ENCODE results near the gene MMP24. TPM values are rescaled to one million over a fixed set of nuclear protein-coding genes. Genes with fewer than 3 reads are reported as not detected.

Gene MMP24
- total and polyA plus RNA-seq, 2 experiments from 2014 or later: 2.0 to 27.3 TPM

DNA sequence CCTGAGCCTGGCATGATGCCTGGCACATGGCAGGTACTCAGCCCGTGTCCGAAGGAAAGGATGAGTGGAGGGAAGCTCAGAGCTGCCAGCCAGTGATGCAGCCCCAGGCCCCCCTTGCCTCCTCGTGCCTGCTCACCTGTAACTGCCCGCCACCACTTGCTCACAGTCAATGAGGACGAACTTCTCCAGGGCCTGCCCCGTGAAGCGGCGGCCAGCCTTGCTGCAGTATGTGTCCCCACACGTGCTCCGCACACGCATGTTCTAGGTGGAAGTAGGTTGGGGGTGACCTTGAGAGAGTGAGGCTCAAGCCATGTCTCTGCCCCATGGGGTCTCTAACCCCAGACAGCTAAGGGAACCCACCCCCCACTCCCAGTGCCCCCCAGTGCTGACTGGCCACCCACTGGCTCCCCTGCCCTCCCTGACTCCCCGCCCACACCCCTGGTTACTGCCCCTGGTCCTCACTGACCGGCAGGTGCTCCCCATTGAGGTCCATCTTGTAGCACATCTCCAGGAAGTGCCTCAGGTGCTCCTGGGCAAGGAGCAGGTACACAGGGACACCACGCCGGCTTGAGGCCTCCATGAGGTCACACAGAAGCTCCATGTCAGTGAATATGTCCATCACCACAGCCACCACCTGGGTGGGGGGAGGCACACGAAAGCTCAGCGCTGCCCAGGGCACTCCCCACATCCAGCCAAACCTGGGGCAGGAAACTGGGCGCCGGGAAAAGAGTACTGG lies 62.0 kb downstream of the MMP24 start:
- no peak overlapping the region for H3K4me2 ChIP-seq
- TF ChIP-seq, protein P1, sequence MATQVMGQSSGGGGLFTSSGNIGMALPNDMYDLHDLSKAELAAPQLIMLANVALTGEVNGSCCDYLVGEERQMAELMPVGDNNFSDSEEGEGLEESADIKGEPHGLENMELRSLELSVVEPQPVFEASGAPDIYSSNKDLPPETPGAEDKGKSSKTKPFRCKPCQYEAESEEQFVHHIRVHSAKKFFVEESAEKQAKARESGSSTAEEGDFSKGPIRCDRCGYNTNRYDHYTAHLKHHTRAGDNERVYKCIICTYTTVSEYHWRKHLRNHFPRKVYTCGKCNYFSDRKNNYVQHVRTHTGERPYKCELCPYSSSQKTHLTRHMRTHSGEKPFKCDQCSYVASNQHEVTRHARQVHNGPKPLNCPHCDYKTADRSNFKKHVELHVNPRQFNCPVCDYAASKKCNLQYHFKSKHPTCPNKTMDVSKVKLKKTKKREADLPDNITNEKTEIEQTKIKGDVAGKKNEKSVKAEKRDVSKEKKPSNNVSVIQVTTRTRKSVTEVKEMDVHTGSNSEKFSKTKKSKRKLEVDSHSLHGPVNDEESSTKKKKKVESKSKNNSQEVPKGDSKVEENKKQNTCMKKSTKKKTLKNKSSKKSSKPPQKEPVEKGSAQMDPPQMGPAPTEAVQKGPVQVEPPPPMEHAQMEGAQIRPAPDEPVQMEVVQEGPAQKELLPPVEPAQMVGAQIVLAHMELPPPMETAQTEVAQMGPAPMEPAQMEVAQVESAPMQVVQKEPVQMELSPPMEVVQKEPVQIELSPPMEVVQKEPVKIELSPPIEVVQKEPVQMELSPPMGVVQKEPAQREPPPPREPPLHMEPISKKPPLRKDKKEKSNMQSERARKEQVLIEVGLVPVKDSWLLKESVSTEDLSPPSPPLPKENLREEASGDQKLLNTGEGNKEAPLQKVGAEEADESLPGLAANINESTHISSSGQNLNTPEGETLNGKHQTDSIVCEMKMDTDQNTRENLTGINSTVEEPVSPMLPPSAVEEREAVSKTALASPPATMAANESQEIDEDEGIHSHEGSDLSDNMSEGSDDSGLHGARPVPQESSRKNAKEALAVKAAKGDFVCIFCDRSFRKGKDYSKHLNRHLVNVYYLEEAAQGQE (IDR thresholded peaks at IDR 0.05; ENCODE audit: unreplicated experiment): no peak
- TF ChIP-seq EZH2 (IDR thresholded peaks at IDR 0.05; ENCODE audit: low read depth, unreplicated experiment) (no peak), NANOG (IDR thresholded peaks at IDR 0.05; ENCODE audit: borderline replicate concordance) (no peak), STAT1 (IDR thresholded peaks at IDR 0.05; ENCODE audit: unreplicated experiment) (no peak), EZH2phosphoT487 (IDR thresholded peaks at IDR 0.05; ENCODE audit: unreplicated experiment) (no peak), ZNF331 (CRISPR knock-in tag; IDR thresholded peaks at IDR 0.05; ENCODE audit: low read depth) (no peak), ZNF114 (CRISPR knock-in tag; IDR thresholded peaks at IDR 0.05) (no peak), POLR2AphosphoS5 (IDR thresholded peaks at IDR 0.05; ENCODE audit: low read depth) (no peak), CREB1 (CRISPR knock-in tag; IDR thresholded peaks at IDR 0.05; ENCODE audit: low read depth) (no peak), JUNB (IDR thresholded peaks at IDR 0.05; ENCODE audit: unreplicated experiment) (no peak)
- TF ChIP-seq, protein P2, sequence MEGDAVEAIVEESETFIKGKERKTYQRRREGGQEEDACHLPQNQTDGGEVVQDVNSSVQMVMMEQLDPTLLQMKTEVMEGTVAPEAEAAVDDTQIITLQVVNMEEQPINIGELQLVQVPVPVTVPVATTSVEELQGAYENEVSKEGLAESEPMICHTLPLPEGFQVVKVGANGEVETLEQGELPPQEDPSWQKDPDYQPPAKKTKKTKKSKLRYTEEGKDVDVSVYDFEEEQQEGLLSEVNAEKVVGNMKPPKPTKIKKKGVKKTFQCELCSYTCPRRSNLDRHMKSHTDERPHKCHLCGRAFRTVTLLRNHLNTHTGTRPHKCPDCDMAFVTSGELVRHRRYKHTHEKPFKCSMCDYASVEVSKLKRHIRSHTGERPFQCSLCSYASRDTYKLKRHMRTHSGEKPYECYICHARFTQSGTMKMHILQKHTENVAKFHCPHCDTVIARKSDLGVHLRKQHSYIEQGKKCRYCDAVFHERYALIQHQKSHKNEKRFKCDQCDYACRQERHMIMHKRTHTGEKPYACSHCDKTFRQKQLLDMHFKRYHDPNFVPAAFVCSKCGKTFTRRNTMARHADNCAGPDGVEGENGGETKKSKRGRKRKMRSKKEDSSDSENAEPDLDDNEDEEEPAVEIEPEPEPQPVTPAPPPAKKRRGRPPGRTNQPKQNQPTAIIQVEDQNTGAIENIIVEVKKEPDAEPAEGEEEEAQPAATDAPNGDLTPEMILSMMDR (conservative IDR thresholded peaks at IDR 0.05; ENCODE audit: low read depth in 2 of 2): no peak
- TF ChIP-seq, protein P3, sequence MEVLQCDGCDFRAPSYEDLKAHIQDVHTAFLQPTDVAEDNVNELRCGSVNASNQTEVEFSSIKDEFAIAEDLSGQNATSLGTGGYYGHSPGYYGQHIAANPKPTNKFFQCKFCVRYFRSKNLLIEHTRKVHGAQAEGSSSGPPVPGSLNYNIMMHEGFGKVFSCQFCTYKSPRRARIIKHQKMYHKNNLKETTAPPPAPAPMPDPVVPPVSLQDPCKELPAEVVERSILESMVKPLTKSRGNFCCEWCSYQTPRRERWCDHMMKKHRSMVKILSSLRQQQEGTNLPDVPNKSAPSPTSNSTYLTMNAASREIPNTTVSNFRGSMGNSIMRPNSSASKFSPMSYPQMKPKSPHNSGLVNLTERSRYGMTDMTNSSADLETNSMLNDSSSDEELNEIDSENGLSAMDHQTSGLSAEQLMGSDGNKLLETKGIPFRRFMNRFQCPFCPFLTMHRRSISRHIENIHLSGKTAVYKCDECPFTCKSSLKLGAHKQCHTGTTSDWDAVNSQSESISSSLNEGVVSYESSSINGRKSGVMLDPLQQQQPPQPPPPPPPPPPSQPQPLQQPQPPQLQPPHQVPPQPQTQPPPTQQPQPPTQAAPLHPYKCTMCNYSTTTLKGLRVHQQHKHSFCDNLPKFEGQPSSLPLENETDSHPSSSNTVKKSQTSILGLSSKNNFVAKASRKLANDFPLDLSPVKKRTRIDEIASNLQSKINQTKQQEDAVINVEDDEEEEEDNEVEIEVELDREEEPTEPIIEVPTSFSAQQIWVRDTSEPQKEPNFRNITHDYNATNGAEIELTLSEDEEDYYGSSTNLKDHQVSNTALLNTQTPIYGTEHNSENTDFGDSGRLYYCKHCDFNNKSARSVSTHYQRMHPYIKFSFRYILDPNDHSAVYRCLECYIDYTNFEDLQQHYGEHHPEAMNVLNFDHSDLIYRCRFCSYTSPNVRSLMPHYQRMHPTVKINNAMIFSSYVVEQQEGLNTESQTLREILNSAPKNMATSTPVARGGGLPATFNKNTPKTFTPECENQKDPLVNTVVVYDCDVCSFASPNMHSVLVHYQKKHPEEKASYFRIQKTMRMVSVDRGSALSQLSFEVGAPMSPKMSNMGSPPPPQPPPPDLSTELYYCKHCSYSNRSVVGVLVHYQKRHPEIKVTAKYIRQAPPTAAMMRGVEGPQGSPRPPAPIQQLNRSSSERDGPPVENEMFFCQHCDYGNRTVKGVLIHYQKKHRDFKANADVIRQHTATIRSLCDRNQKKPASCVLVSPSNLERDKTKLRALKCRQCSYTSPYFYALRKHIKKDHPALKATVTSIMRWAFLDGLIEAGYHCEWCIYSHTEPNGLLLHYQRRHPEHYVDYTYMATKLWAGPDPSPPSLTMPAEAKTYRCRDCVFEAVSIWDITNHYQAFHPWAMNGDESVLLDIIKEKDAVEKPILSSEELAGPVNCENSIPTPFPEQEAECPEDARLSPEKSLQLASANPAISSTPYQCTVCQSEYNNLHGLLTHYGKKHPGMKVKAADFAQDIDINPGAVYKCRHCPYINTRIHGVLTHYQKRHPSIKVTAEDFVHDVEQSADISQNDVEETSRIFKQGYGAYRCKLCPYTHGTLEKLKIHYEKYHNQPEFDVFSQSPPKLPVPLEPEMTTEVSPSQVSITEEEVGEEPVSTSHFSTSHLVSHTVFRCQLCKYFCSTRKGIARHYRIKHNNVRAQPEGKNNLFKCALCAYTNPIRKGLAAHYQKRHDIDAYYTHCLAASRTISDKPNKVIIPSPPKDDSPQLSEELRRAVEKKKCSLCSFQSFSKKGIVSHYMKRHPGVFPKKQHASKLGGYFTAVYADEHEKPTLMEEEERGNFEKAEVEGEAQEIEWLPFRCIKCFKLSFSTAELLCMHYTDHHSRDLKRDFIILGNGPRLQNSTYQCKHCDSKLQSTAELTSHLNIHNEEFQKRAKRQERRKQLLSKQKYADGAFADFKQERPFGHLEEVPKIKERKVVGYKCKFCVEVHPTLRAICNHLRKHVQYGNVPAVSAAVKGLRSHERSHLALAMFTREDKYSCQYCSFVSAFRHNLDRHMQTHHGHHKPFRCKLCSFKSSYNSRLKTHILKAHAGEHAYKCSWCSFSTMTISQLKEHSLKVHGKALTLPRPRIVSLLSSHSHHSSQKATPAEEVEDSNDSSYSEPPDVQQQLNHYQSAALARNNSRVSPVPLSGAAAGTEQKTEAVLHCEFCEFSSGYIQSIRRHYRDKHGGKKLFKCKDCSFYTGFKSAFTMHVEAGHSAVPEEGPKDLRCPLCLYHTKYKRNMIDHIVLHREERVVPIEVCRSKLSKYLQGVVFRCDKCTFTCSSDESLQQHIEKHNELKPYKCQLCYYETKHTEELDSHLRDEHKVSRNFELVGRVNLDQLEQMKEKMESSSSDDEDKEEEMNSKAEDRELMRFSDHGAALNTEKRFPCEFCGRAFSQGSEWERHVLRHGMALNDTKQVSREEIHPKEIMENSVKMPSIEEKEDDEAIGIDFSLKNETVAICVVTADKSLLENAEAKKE (CRISPR knock-in tag; IDR thresholded peaks at IDR 0.05): no peak
- TF ChIP-seq, protein P4, sequence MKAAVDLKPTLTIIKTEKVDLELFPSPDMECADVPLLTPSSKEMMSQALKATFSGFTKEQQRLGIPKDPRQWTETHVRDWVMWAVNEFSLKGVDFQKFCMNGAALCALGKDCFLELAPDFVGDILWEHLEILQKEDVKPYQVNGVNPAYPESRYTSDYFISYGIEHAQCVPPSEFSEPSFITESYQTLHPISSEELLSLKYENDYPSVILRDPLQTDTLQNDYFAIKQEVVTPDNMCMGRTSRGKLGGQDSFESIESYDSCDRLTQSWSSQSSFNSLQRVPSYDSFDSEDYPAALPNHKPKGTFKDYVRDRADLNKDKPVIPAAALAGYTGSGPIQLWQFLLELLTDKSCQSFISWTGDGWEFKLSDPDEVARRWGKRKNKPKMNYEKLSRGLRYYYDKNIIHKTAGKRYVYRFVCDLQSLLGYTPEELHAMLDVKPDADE (IDR thresholded peaks at IDR 0.05): no peak
- H3K9me2 ChIP-seq (ENCODE audit: insufficient read depth): no peaks in the 10 kb centered on the region
- no peaks in the 10 kb centered on the region; the same call in 2 of the 3 replicates for H3K9me3 Mint-ChIP-seq
- peaks cover 8% of the 10 kb centered on the region for H3K79me2 ChIP-seq (replicated peaks; ENCODE audit: insufficient read depth)
- peaks cover 12% of the 10 kb centered on the region for H3K4me1 Mint-ChIP-seq
- no peak overlapping the region for H3K27ac ChIP-seq (ENCODE audit: low read depth)
- H3K4me3 ChIP-seq: no peak overlapping the region
- H3F3A ChIP-seq (replicated peaks; ENCODE audit: low read depth): 0 out of 2 replicates have a peak, but pooled peaks cover 4% of the 10 kb centered on the region
- H3K27me3 Mint-ChIP-seq (ENCODE audit: insufficient read depth, low read depth, poor library complexity): peaks cover 25% of the 10 kb centered on the region
- H3K36me3 ChIP-seq (ENCODE audit: insufficient read depth): no peaks in the 10 kb centered on the region
- H3K4me3 Mint-ChIP-seq: no peak overlapping the region
- H3K36me3 Mint-ChIP-seq (ENCODE audit: low read depth): peaks cover 8% of the 10 kb centered on the region
- no peak for ATAC-seq
- 0 out of 2 replicates have a peak, but pooled peaks cover under 1% of the 10 kb centered on the region for H4K20me1 ChIP-seq (replicated peaks; ENCODE audit: insufficient read depth)
- peaks cover 4% of the 10 kb centered on the region; the same call in 1 of the 2 replicates for H3K4me1 ChIP-seq (ENCODE audit: insufficient read depth)
- DNase-seq (ENCODE audit: low spot score): no peak
- H3K27me3 ChIP-seq (ENCODE audit: insufficient read depth): no peaks in the 10 kb centered on the region
- H2AFZ ChIP-seq: no peak overlapping the region
- H3K27ac Mint-ChIP-seq: no peak overlapping the region

Data from GM23338 (cell line).